ENCODE results near the gene ZNF440.

DNA sequence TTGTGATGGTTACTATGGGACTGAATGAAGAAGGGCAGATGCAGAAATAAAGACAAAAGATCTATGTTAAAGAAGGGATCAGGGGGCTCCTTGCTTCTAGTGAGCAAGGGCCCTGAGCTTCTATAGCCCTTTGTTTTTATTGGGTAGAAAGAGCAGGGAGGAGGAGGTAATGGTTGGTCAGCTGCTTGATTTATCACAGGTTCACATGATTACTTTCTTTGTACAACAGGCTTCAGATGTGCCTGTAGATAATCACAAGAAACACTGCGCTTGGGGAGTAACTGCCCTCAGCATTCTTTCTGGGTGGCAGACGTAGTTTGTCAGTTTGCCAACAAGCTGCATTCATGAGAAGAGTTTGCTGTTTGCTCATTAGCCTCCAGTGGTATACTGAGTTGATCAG lies 29.6 kb downstream of the ZNF440 start:
- no peak for TF ChIP-seq TAF1 (IDR thresholded peaks at IDR 0.05; ENCODE audit: borderline replicate concordance, insufficient read depth, low read length)
- TF ChIP-seq POLR2AphosphoS5 (IDR thresholded peaks at IDR 0.05; ENCODE audit: low read depth, low read length): no peak
- no peak for TF ChIP-seq SIN3A (IDR thresholded peaks at IDR 0.05; ENCODE audit: borderline replicate concordance, insufficient read depth, low read length)
- no peak for TF ChIP-seq REST (IDR thresholded peaks at IDR 0.05; ENCODE audit: insufficient read depth in 1 of 2, low read depth in 2 of 2, low read length in 2 of 2)
- TF ChIP-seq FOXP2 (optimal IDR thresholded peaks at IDR 0.05; ENCODE audit: borderline replicate concordance, extremely low read depth, extremely low read length, insufficient read depth): no peak
